ENCODE results near the gene ZBTB33. TPM values are rescaled to one million over a fixed set of nuclear protein-coding genes. Genes with fewer than 3 reads are reported as not detected.

ZBTB33 gene
- total RNA-seq, 1 donor from 2014 or later, result 15.3 TPM

- no peaks in the 10 kb centered on the region for H3K4me1 ChIP-seq
- H3K36me3 ChIP-seq, result no peaks in the 10 kb centered on the region
- no peaks in the 10 kb centered on the region for H3K27me3 ChIP-seq
- H3K27ac ChIP-seq, result no peak overlapping the region
- ATAC-seq (no peak), DNase-seq (no peak)
- TF ChIP-seq, protein P1, sequence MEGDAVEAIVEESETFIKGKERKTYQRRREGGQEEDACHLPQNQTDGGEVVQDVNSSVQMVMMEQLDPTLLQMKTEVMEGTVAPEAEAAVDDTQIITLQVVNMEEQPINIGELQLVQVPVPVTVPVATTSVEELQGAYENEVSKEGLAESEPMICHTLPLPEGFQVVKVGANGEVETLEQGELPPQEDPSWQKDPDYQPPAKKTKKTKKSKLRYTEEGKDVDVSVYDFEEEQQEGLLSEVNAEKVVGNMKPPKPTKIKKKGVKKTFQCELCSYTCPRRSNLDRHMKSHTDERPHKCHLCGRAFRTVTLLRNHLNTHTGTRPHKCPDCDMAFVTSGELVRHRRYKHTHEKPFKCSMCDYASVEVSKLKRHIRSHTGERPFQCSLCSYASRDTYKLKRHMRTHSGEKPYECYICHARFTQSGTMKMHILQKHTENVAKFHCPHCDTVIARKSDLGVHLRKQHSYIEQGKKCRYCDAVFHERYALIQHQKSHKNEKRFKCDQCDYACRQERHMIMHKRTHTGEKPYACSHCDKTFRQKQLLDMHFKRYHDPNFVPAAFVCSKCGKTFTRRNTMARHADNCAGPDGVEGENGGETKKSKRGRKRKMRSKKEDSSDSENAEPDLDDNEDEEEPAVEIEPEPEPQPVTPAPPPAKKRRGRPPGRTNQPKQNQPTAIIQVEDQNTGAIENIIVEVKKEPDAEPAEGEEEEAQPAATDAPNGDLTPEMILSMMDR (IDR thresholded peaks at IDR 0.05), result no peak
- H3K4me3 ChIP-seq, result no peak overlapping the region
- intact Hi-C loops (cut with DNase I), result no loop called here
- no peaks in the 10 kb centered on the region for H3K9me3 ChIP-seq
These were observed 39.5 kb downstream of the ZBTB33 start for GRCh38 chrX:120290107-120290506.

DNA sequence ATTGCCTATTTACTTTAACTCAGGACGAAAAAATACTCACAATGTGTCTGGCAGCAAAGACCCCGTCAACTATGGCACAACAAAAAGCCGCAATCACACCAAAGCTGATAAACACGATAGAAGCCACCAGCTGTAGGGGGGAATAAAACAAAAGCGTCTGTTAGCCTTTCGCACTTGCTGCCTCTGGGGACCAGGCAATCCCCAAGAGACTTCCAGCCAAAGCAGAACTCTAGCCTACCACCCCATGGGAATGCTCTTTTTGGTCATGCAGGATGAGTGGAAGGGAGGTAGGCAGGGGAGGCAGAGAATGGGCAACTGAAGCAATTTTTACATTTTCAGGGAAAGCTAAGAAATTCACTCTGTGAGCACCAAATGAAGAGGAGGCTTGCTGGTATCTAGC is 40.6 kb downstream of the ZBTB33 start:
- no peaks in the 10 kb centered on the region for H3K4me1 ChIP-seq
- ATAC-seq, result no peak
- TF ChIP-seq, protein P1 (IDR thresholded peaks at IDR 0.05), result no peak
- intact Hi-C loops (cut with DNase I), result no loop called here
- no peak for DNase-seq
- no peak overlapping the region for H3K27ac ChIP-seq
- H3K27me3 ChIP-seq, result no peaks in the 10 kb centered on the region
- H3K36me3 ChIP-seq, result no peaks in the 10 kb centered on the region
- no peak overlapping the region for H3K4me3 ChIP-seq
- H3K9me3 ChIP-seq, result no peaks in the 10 kb centered on the region

DNA sequence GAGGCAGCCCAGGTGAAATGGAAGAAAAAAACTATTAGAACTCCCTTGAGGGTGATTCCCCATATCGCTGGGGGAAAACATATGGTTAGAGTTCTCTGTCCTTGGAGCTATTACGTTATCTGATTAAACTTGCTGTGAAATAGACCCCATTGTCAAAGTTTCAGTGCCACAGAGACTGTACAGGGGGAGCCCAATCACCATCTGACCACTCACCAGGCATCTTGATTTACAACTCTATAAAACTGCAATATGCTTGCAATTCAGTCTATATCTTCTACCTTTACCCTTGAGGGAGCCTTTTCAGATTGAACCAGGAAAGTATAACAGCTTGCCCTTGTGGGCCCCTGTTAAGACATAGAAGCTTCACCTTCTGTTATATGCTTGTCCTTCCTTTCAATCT is 42.4 kb downstream of the ZBTB33 start:
- no peaks in the 10 kb centered on the region for H3K36me3 ChIP-seq
- intact Hi-C loops (cut with DNase I), result no loop called here
- DNase-seq (no peak), ATAC-seq (no peak)
- H3K4me1 ChIP-seq, result no peaks in the 10 kb centered on the region
- TF ChIP-seq, protein P1 (IDR thresholded peaks at IDR 0.05), result no peak
- H3K27me3 ChIP-seq, result no peaks in the 10 kb centered on the region
- no peak overlapping the region for H3K4me3 ChIP-seq
- H3K27ac ChIP-seq, result no peak overlapping the region
- H3K9me3 ChIP-seq, result no peaks in the 10 kb centered on the region

DNA sequence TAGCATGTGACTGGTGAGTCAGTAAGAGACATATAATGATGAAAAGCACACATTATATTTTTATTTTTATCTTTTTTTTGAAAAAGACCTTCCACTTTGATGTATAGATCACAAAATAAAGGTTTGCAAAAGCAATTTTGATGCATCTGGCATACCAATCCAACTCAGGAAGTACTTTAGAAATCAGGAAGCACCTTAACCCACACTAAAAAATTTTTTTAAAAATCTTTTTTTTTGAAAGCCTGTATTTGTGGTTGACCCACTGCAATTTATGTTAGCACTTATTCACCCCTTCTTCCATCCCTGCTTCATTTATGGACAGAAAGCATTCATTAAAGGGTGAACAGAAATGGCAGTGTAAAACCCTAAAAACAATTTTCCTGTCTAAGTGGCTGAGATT is 44.0 kb downstream of the ZBTB33 start:
- H3K9me3 ChIP-seq, result no peaks in the 10 kb centered on the region
- no peak for ATAC-seq
- H3K4me3 ChIP-seq, result no peak overlapping the region
- no peaks in the 10 kb centered on the region for H3K36me3 ChIP-seq
- no peaks in the 10 kb centered on the region for H3K4me1 ChIP-seq
- H3K27me3 ChIP-seq, result no peaks in the 10 kb centered on the region
- intact Hi-C loops (cut with DNase I), result no loop called here
- TF ChIP-seq, protein P1 (IDR thresholded peaks at IDR 0.05), result no peak
- no peak overlapping the region for H3K27ac ChIP-seq
- no peak for DNase-seq

DNA sequence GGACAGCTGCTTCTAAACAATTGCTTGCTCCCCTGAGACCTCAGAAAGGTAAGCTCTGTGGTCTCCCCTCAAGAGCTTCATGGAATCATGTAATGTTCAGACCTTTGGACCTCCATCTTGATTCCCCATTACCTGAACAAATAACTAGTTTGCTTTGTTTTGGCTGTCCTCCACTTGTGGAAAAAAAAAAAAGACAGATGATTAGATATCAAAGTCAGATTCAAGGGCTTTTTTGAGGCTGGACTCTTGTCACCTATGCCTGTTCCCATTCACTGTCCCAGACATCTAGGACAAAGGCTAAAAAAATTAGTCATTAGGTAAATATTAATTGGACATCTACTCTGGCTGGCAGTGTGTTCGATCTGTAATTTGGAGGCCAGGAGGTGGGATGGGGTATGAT is 47.3 kb downstream of the ZBTB33 start:
- Histone ChIP-seq H3K9me3 (no peaks in the 10 kb centered on the region), H3K27me3 (no peaks in the 10 kb centered on the region), H3K36me3 (no peaks in the 10 kb centered on the region), H3K27ac (no peak overlapping the region), H3K4me3 (no peak overlapping the region), H3K4me1 (no peaks in the 10 kb centered on the region)
- intact Hi-C loops (cut with DNase I), result no loop called here
- DNase-seq, result no peak
- TF ChIP-seq, protein P1 (IDR thresholded peaks at IDR 0.05), result no peak
- no peak for ATAC-seq

- Histone ChIP-seq H3K27me3 (no peaks in the 10 kb centered on the region), H3K9me3 (no peaks in the 10 kb centered on the region), H3K4me1 (no peaks in the 10 kb centered on the region), H3K36me3 (no peaks in the 10 kb centered on the region), H3K4me3 (no peak overlapping the region), H3K27ac (no peak overlapping the region)
- ATAC-seq (peak; percentile 67), DNase-seq (no peak)
- TF ChIP-seq, protein P1 (IDR thresholded peaks at IDR 0.05), result no peak
- intact Hi-C loops (cut with DNase I), result no loop called here
These were observed 49.3 kb downstream of the ZBTB33 start for GRCh38 chrX:120299928-120300327.
